ENCODE results near the gene SLC7A1. TPM values are rescaled to one million over a fixed set of nuclear protein-coding genes. Genes with fewer than 3 reads are reported as not detected.

The SLC7A1 gene
- total RNA-seq, 1 donor from 2014 or later: 115 TPM

GRCh38 chr13:29564373-29564772 is 31.1 kb downstream of the SLC7A1 start:
- H3K4me1 Mint-ChIP-seq (ENCODE audit: low read depth, unreplicated experiment): peaks cover 50% of the 10 kb centered on the region
- H3K4me3 Mint-ChIP-seq (ENCODE audit: unreplicated experiment): no peak overlapping the region
- Histone ChIP-seq H3K79me2 (ENCODE audit: insufficient read depth, low read length) (peaks cover 98% of the 10 kb centered on the region), H3K9ac (ENCODE audit: low read length) (peak overlapping the region; percentile 0), H3K9me3 (ENCODE audit: insufficient read depth, low read depth, low read length) (no peaks in the 10 kb centered on the region), H3K4me2 (ENCODE audit: low read length) (peak overlapping the region; percentile 26), H3K36me3 (ENCODE audit: insufficient read depth, low read length) (no peaks in the 10 kb centered on the region), H2AFZ (ENCODE audit: low read depth, low read length) (no peak overlapping the region), H3K4me1 (ENCODE audit: insufficient read depth, low read length) (peaks cover 36% of the 10 kb centered on the region), H3K4me3 (ENCODE audit: insufficient read depth, low read depth, low read length) (no peak overlapping the region), H4K20me1 (ENCODE audit: insufficient read depth, low read length) (peaks cover 93% of the 10 kb centered on the region), H3K27ac (ENCODE audit: low read depth, low read length) (no peak overlapping the region), H3K27me3 (ENCODE audit: insufficient read depth, low read length) (no peaks in the 10 kb centered on the region)
- DNase-seq (ENCODE audit: low read depth): no peak
- no peaks in the 10 kb centered on the region for H3K27me3 Mint-ChIP-seq (ENCODE audit: low read depth, unreplicated experiment)
- H3K27ac Mint-ChIP-seq (ENCODE audit: unreplicated experiment): no peak overlapping the region
- FAIRE-seq: no peak
- peaks cover 2% of the 10 kb centered on the region for H3K36me3 Mint-ChIP-seq (ENCODE audit: low read depth, unreplicated experiment)
- no peaks in the 10 kb centered on the region for H3K9me3 Mint-ChIP-seq (ENCODE audit: unreplicated experiment)
- no peak for TF ChIP-seq CTCF (IDR thresholded peaks at IDR 0.05; ENCODE audit: insufficient read depth, low read depth, low read length)
- TF ChIP-seq EZH2 (IDR thresholded peaks at IDR 0.05; ENCODE audit: insufficient read depth, low read length): no peak

GRCh38 chr13:29563941-29564340 is 31.5 kb downstream of the SLC7A1 start:
- peaks cover 47% of the 10 kb centered on the region for H3K4me1 Mint-ChIP-seq (ENCODE audit: low read depth, unreplicated experiment)
- Histone ChIP-seq H3K9me3 (ENCODE audit: insufficient read depth, low read depth, low read length) (no peaks in the 10 kb centered on the region), H3K27me3 (ENCODE audit: insufficient read depth, low read length) (no peaks in the 10 kb centered on the region), H3K4me1 (ENCODE audit: insufficient read depth, low read length) (peaks cover 31% of the 10 kb centered on the region), H4K20me1 (ENCODE audit: insufficient read depth, low read length) (peaks cover 88% of the 10 kb centered on the region), H2AFZ (ENCODE audit: low read depth, low read length) (no peak overlapping the region), H3K27ac (ENCODE audit: low read depth, low read length) (no peak overlapping the region), H3K4me2 (ENCODE audit: low read length) (peak overlapping the region; percentile 26), H3K79me2 (ENCODE audit: insufficient read depth, low read length) (peaks cover 94% of the 10 kb centered on the region), H3K36me3 (ENCODE audit: insufficient read depth, low read length) (no peaks in the 10 kb centered on the region), H3K4me3 (ENCODE audit: insufficient read depth, low read depth, low read length) (no peak overlapping the region), H3K9ac (ENCODE audit: low read length) (peak overlapping the region; percentile 0)
- FAIRE-seq (no peak), DNase-seq (ENCODE audit: low read depth) (no peak)
- TF ChIP-seq EZH2 (IDR thresholded peaks at IDR 0.05; ENCODE audit: insufficient read depth, low read length) (no peak), CTCF (IDR thresholded peaks at IDR 0.05; ENCODE audit: insufficient read depth, low read depth, low read length) (no peak)
- H3K27me3 Mint-ChIP-seq (ENCODE audit: low read depth, unreplicated experiment): no peaks in the 10 kb centered on the region
- H3K27ac Mint-ChIP-seq (ENCODE audit: unreplicated experiment): peak overlapping the region; percentile 13
- H3K4me3 Mint-ChIP-seq (ENCODE audit: unreplicated experiment): no peak overlapping the region
- no peaks in the 10 kb centered on the region for H3K9me3 Mint-ChIP-seq (ENCODE audit: unreplicated experiment)
- peaks cover 2% of the 10 kb centered on the region for H3K36me3 Mint-ChIP-seq (ENCODE audit: low read depth, unreplicated experiment)

- H2AFZ ChIP-seq (ENCODE audit: low read depth, low read length): no peak overlapping the region
- H3K4me1 ChIP-seq (ENCODE audit: insufficient read depth, low read length): peaks cover 28% of the 10 kb centered on the region
- H3K27me3 Mint-ChIP-seq (ENCODE audit: low read depth, unreplicated experiment): no peaks in the 10 kb centered on the region
- H3K27ac Mint-ChIP-seq (ENCODE audit: unreplicated experiment): no peak overlapping the region
- H3K36me3 Mint-ChIP-seq (ENCODE audit: low read depth, unreplicated experiment): peaks cover 2% of the 10 kb centered on the region
- H3K4me3 Mint-ChIP-seq (ENCODE audit: unreplicated experiment): no peak overlapping the region
- no peak for DNase-seq (ENCODE audit: low read depth)
- H3K4me2 ChIP-seq (ENCODE audit: low read length): peak overlapping the region; percentile 63
- H4K20me1 ChIP-seq (ENCODE audit: insufficient read depth, low read length): peaks cover 78% of the 10 kb centered on the region
- FAIRE-seq: no peak
- no peak overlapping the region for H3K27ac ChIP-seq (ENCODE audit: low read depth, low read length)
- no peaks in the 10 kb centered on the region for H3K9me3 Mint-ChIP-seq (ENCODE audit: unreplicated experiment)
- no peaks in the 10 kb centered on the region for H3K9me3 ChIP-seq (ENCODE audit: insufficient read depth, low read depth, low read length)
- H3K36me3 ChIP-seq (ENCODE audit: insufficient read depth, low read length): no peaks in the 10 kb centered on the region
- H3K9ac ChIP-seq (ENCODE audit: low read length): no peak overlapping the region
- H3K79me2 ChIP-seq (ENCODE audit: insufficient read depth, low read length): peaks cover 84% of the 10 kb centered on the region
- no peaks in the 10 kb centered on the region for H3K27me3 ChIP-seq (ENCODE audit: insufficient read depth, low read length)
- TF ChIP-seq CTCF (IDR thresholded peaks at IDR 0.05; ENCODE audit: insufficient read depth, low read depth, low read length): no peak
- no peak overlapping the region for H3K4me3 ChIP-seq (ENCODE audit: insufficient read depth, low read depth, low read length)
- peaks cover 37% of the 10 kb centered on the region for H3K4me1 Mint-ChIP-seq (ENCODE audit: low read depth, unreplicated experiment)
Observed at GRCh38 chr13:29562786-29563438, 32.6 kb downstream of the SLC7A1 start.
